Activated CD4-positive, alpha-beta T cell treated with anti-CD3 and anti-CD28 coated beads, Interleukin-2, amount 50 U/mL, for 48 hours (primary cell): Measurements from ENCODE around the gene ANAPC1.
A peak's percentile ranks its signal among the peaks of the same experiment; 100 is the strongest.
"Not testable (repeated sequence)": the region's sequence is repeated elsewhere in the genome, so short reads cannot be mapped to it uniquely, and the experiment has no call there.

Experiments
- DNase-seq, 2 experiments: peaks; one replicate each; pipeline ENCODE4 v3.0.0-alpha.2; 2020

Gene ANAPC1

GRCh38 chr2:111903930-111904439 is 20.0 kb upstream of the ANAPC1 start:
- no peak for DNase-seq

- no peak for DNase-seq
Measured at GRCh38 chr2:111903516-111903915, 19.5 kb upstream of the ANAPC1 start.

GRCh38 chr2:111900859-111901258 is 16.9 kb upstream of the ANAPC1 start:
- no peak for DNase-seq

GRCh38 chr2:111898703-111899514 is 14.9 kb upstream of the ANAPC1 start:
- DNase-seq = peak in 1 of 2 experiments; percentile 28

GRCh38 chr2:111897924-111898702 is 14.1 kb upstream of the ANAPC1 start, which contains the start of gene MERTK:
TSS of gene MERTK (plus strand) at chr2:111898607. CDS start at chr2:111898736, 129 bp downstream.
- DNase-seq = peak; percentile 62 to 70

- DNase-seq = no peak
Measured at GRCh38 chr2:111897630-111897923, 13.6 kb upstream of the ANAPC1 start.

GRCh38 chr2:111896576-111896975 is 12.6 kb upstream of the ANAPC1 start:
- DNase-seq = no peak

GRCh38 chr2:111896024-111896423 is 12.0 kb upstream of the ANAPC1 start:
- DNase-seq = no peak

GRCh38 chr2:111884592-111884964 is 585 bp upstream of the ANAPC1 start:
- no peak for DNase-seq

- not testable (repeated sequence) for DNase-seq
Measured at GRCh38 chr2:111872806-111873205, 11.2 kb downstream of the ANAPC1 start.

GRCh38 chr2:111865124-111865523 is 18.9 kb downstream of the ANAPC1 start:
- DNase-seq = not testable (repeated sequence)

- not testable (repeated sequence) for DNase-seq
Measured at GRCh38 chr2:111860005-111860404, 24.0 kb downstream of the ANAPC1 start.

- DNase-seq = not testable (repeated sequence)
Measured at GRCh38 chr2:111852544-111852943, 31.4 kb downstream of the ANAPC1 start.

- DNase-seq = peak; percentile 39 to 55
Measured at GRCh38 chr2:111850646-111851045, 33.3 kb downstream of the ANAPC1 start.

GRCh38 chr2:111839625-111840282 is 44.2 kb downstream of the ANAPC1 start:
- DNase-seq = not testable (repeated sequence)

GRCh38 chr2:111838992-111839391 is 45.0 kb downstream of the ANAPC1 start:
- not testable (repeated sequence) for DNase-seq

- not testable (repeated sequence) for DNase-seq
Measured at GRCh38 chr2:111834221-111834620, 49.8 kb downstream of the ANAPC1 start.

GRCh38 chr2:111830479-111830878 is 53.5 kb downstream of the ANAPC1 start:
- DNase-seq = not testable (repeated sequence)

- not testable (repeated sequence) for DNase-seq
Measured at GRCh38 chr2:111828217-111828766, 55.7 kb downstream of the ANAPC1 start.

GRCh38 chr2:111812970-111813622 is 70.9 kb downstream of the ANAPC1 start:
- not testable (repeated sequence) for DNase-seq

- DNase-seq = not testable (repeated sequence)
Measured at GRCh38 chr2:111790633-111791032, 93.4 kb downstream of the ANAPC1 start.

- not testable (repeated sequence) for DNase-seq
Measured at GRCh38 chr2:111784081-111784480, 99.9 kb downstream of the ANAPC1 start.
